H9 (cell line): ENCODE measurements around the gene SEMA4D. TPM values are rescaled to one million over a fixed set of nuclear protein-coding genes. Genes with fewer than 3 reads are reported as not detected.

Experiments
- DNase-seq: peaks from one replicate; pipeline ENCODE4 v3.0.0-alpha.2; 2017
- H2AFZ ChIP-seq: one replicate; pipeline ENCODE4 v1.6.1; 2013; ENCODE audit warnings: mild to moderate bottlenecking, low read length, control low read depth, moderate library complexity
- H2AK5ac ChIP-seq: 2 replicates; pipeline ENCODE4 v1.6.1; 2013; ENCODE audit warnings: low read length, control low read depth, mixed read lengths; ENCODE audit not compliant: insufficient read length
- H2BK120ac ChIP-seq: one replicate; pipeline ENCODE4 v1.6.1; 2013; ENCODE audit warnings: low read depth, mild to moderate bottlenecking, low read length, control low read depth, inconsistent platforms; ENCODE audit not compliant: poor library complexity, severe bottlenecking
- H2BK12ac ChIP-seq: 2 replicates; pipeline ENCODE4 v1.6.1; 2013; ENCODE audit warnings: low read length, control low read depth, mixed read lengths, low read depth; ENCODE audit not compliant: insufficient read length
- H2BK15ac ChIP-seq: 2 replicates; pipeline ENCODE4 v1.6.1; 2013; ENCODE audit warnings: low read depth, low read length, control low read depth
- H2BK20ac ChIP-seq: one replicate; pipeline ENCODE4 v1.6.1; 2013; ENCODE audit warnings: low read depth, mild to moderate bottlenecking, low read length, control low read depth, inconsistent platforms; ENCODE audit not compliant: poor library complexity, severe bottlenecking
- H2BK5ac ChIP-seq: 2 replicates; pipeline ENCODE4 v1.6.1; 2013; ENCODE audit warnings: low read length, control low read depth, mixed read lengths; ENCODE audit not compliant: insufficient read length
- H3K14ac ChIP-seq: 2 replicates; pipeline ENCODE4 v1.6.1; 2013; ENCODE audit warnings: low read length, control low read depth; ENCODE audit not compliant: insufficient read depth
- H3K18ac ChIP-seq: 2 replicates; pipeline ENCODE4 v1.6.1; 2013; ENCODE audit warnings: low read depth, mild to moderate bottlenecking, mixed read lengths, low read length, control low read depth; ENCODE audit not compliant: insufficient read length
- H3K23ac ChIP-seq: 2 replicates; pipeline ENCODE4 v1.6.1; 2013; ENCODE audit warnings: low read length, control low read depth, mixed read lengths, low read depth; ENCODE audit not compliant: insufficient read length
- H3K23me2 ChIP-seq: 2 replicates; pipeline ENCODE4 v1.6.1; 2013; ENCODE audit warnings: low read depth, mild to moderate bottlenecking, mixed read lengths, low read length, control low read depth; ENCODE audit not compliant: insufficient read length, poor library complexity, severe bottlenecking
- H3K27ac ChIP-seq: 2 replicates; pipeline ENCODE4 v1.5.1; 2013; ENCODE audit warnings: low read length, control low read depth, mixed read lengths, low read depth; ENCODE audit not compliant: insufficient read length
- H3K27me3 ChIP-seq: 2 replicates; pipeline ENCODE4 v1.6.1; 2013; ENCODE audit warnings: low read length, control low read depth, inconsistent platforms; ENCODE audit not compliant: insufficient read depth
- H3K4ac ChIP-seq: 2 replicates; pipeline ENCODE4 v1.6.1; 2013; ENCODE audit warnings: low read depth, mild to moderate bottlenecking, control low read depth, inconsistent platforms, low read length, moderate library complexity
- H3K4me1 ChIP-seq: 2 replicates; pipeline ENCODE4 v1.6.1; 2013; ENCODE audit warnings: low read length, control low read depth, inconsistent platforms; ENCODE audit not compliant: insufficient read depth
- H3K4me2 ChIP-seq: 2 replicates; pipeline ENCODE4 v1.6.1; 2013; ENCODE audit warnings: low read length, control low read depth, mixed read lengths; ENCODE audit not compliant: insufficient read length, insufficient read depth
- H3K56ac ChIP-seq: 2 replicates; pipeline ENCODE4 v1.6.1; 2013; ENCODE audit warnings: low read depth, mild to moderate bottlenecking, mixed read lengths, low read length, control low read depth; ENCODE audit not compliant: insufficient read length
- H3K79me1 ChIP-seq: 2 replicates; pipeline ENCODE4 v1.6.1; 2013; ENCODE audit warnings: low read depth, mild to moderate bottlenecking, moderate library complexity, low read length, control low read depth, inconsistent platforms; ENCODE audit not compliant: insufficient read depth, poor library complexity, severe bottlenecking
- H3K79me2 ChIP-seq: 2 replicates; pipeline ENCODE4 v1.6.1; 2013; ENCODE audit warnings: low read length, control low read depth, inconsistent platforms; ENCODE audit not compliant: insufficient read depth
- H3K9ac ChIP-seq: 2 replicates; pipeline ENCODE4 v1.6.1; 2013; ENCODE audit warnings: low read length, control low read depth, mixed read lengths; ENCODE audit not compliant: insufficient read length; ENCODE audit errors: extremely low read depth
- H3K9me3 ChIP-seq: one replicate; pipeline ENCODE4 v1.6.1; 2013; ENCODE audit warnings: low read depth, low read length, inconsistent platforms; ENCODE audit not compliant: control insufficient read depth
- H3T11ph ChIP-seq: one replicate; pipeline ENCODE4 v1.6.1; 2013; ENCODE audit warnings: mild to moderate bottlenecking, low read length, control low read depth, inconsistent platforms
- H4K20me1 ChIP-seq: one replicate; pipeline ENCODE4 v1.6.1; 2013; ENCODE audit not compliant: control insufficient read depth, insufficient read length, insufficient read depth
- H4K5ac ChIP-seq: 2 replicates; pipeline ENCODE4 v1.6.1; 2013; ENCODE audit warnings: low read depth, mild to moderate bottlenecking, mixed read lengths, low read length, control low read depth; ENCODE audit not compliant: insufficient read length
- H4K8ac ChIP-seq: replicated peaks from 2 replicates; pipeline ENCODE4 v1.6.1; 2013; ENCODE audit warnings: low read length, control low read depth, mixed read lengths, low read depth; ENCODE audit not compliant: insufficient read length
- H4K91ac ChIP-seq: 2 replicates; pipeline ENCODE4 v1.6.1; 2013; ENCODE audit warnings: low read depth, mild to moderate bottlenecking, moderate library complexity, mixed read lengths, low read length, control low read depth; ENCODE audit not compliant: insufficient read length
- H3K27ac Mint-ChIP-seq, 3 experiments: 2 replicates in 2 of 3; 3 replicates in 1 of 3; pipeline ENCODE4 v1.8.0; 2020 to 2021; ENCODE audit warnings: mixed read lengths in 3 of 3, mild to moderate bottlenecking in 1 of 3, moderate library complexity in 1 of 3
- H3K27me3 Mint-ChIP-seq: 2 replicates; pipeline ENCODE4 v1.8.0; 2021; ENCODE audit warnings: low read depth, mild to moderate bottlenecking, moderate library complexity, mixed read lengths
- H3K36me3 Mint-ChIP-seq, 3 experiments: 2 replicates in 2 of 3; 3 replicates in 1 of 3; pipeline ENCODE4 v1.8.0; 2020 to 2021; ENCODE audit warnings: low read depth in 3 of 3, mixed read lengths in 3 of 3; ENCODE audit not compliant: insufficient read depth in 1 of 3
- H3K4me1 Mint-ChIP-seq, 2 experiments: 2 replicates each; pipeline ENCODE4 v1.8.0; 2020; ENCODE audit warnings: mixed read lengths in 2 of 2
- H3K4me3 Mint-ChIP-seq, 2 experiments: 2 replicates in 1 of 2; 3 replicates in 1 of 2; pipeline ENCODE4 v1.8.0; 2020 to 2021; ENCODE audit warnings: mild to moderate bottlenecking in 2 of 2, mixed read lengths in 2 of 2, moderate library complexity in 1 of 2
- H3K9me3 Mint-ChIP-seq, 2 experiments: 2 replicates in 1 of 2; 3 replicates in 1 of 2; pipeline ENCODE4 v1.8.0; 2020; ENCODE audit warnings: mild to moderate bottlenecking in 2 of 2, mixed read lengths in 2 of 2, moderate library complexity in 1 of 2
- WGBS: extraction: QIAGEN DNeasy Blood & Tissue Kit; methylation state at CpG from one replicate; pipeline ENCODE4 v1.1.7; 2013; ENCODE audit warnings: missing lambda C conversion rate, low lambda C conversion rate, mixed read lengths; ENCODE audit not compliant: insufficient read length; ENCODE audit errors: extremely low coverage; 5-methylcytosine and 5-hydroxymethylcytosine counted together
- total RNA-seq: library from RNA; stranded (reverse); gene quantifications from 2 replicates; pipeline ENCODE4 v1.2.1, GENCODE V29; 2021
- TF ChIP-seq, protein P1 (sequence below): fragments of 200-600 bp; sonication (generic); conservative IDR thresholded peaks from 3 replicates; pipeline ENCODE4 v1.8.0; 2021; ENCODE audit warnings: antibody characterized with exemption, mild to moderate bottlenecking

SEMA4D gene
- total RNA-seq, 1 experiment from 2014 or later = 47.2 TPM

GRCh38 chr9:89362647-89363310 is 135.1 kb downstream of the SEMA4D start:
- Mint-ChIP-seq H3K9me3 (no peaks in the 10 kb centered on the region), H3K4me3 (no peak overlapping the region), H3K36me3 (peaks cover 24 to 45% (median 45%) of the 10 kb centered on the region in 3 experiments), H3K27ac (peak overlapping the region in 1 of 3 experiments; percentile 40; a peak in 1 of 7 replicates), H3K27me3 (no peaks in the 10 kb centered on the region), H3K4me1 (no peaks in the 10 kb centered on the region)
- Histone ChIP-seq H3K23me2 (no peaks in the 10 kb centered on the region), H3K79me2 (no peaks in the 10 kb centered on the region), H2BK20ac (no peak overlapping the region), H2AFZ (no peak overlapping the region), H3K27me3 (no peaks in the 10 kb centered on the region), H3T11ph (no peak overlapping the region), H2AK5ac (no peak overlapping the region), H2BK120ac (no peak overlapping the region), H3K79me1 (no peaks in the 10 kb centered on the region), H3K4ac (no peak overlapping the region), H3K56ac (no peak overlapping the region), H3K9me3 (no peaks in the 10 kb centered on the region), H2BK12ac (no peak overlapping the region), H3K14ac (no peak overlapping the region), H3K23ac (no peak overlapping the region), H3K4me2 (no peak overlapping the region), H4K8ac (no peak overlapping the region), H4K91ac (no peak overlapping the region), H2BK5ac (no peak overlapping the region), H3K4me1 (no peaks in the 10 kb centered on the region), H2BK15ac (no peak overlapping the region), H3K9ac (no peak overlapping the region), H3K27ac (no peak overlapping the region), H3K18ac (no peak overlapping the region), H4K5ac (no peak overlapping the region), H4K20me1 (no peaks in the 10 kb centered on the region)
- TF ChIP-seq, protein P1, sequence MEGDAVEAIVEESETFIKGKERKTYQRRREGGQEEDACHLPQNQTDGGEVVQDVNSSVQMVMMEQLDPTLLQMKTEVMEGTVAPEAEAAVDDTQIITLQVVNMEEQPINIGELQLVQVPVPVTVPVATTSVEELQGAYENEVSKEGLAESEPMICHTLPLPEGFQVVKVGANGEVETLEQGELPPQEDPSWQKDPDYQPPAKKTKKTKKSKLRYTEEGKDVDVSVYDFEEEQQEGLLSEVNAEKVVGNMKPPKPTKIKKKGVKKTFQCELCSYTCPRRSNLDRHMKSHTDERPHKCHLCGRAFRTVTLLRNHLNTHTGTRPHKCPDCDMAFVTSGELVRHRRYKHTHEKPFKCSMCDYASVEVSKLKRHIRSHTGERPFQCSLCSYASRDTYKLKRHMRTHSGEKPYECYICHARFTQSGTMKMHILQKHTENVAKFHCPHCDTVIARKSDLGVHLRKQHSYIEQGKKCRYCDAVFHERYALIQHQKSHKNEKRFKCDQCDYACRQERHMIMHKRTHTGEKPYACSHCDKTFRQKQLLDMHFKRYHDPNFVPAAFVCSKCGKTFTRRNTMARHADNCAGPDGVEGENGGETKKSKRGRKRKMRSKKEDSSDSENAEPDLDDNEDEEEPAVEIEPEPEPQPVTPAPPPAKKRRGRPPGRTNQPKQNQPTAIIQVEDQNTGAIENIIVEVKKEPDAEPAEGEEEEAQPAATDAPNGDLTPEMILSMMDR = no peak
- DNase-seq = peak; percentile 31
- WGBS = no CpG with 5 or more reads among the region's 10 CpGs
